Lower leg skin (tissue), 3 donors: ENCODE results near the gene DGKB.

Experiments
- POLR2A ChIP-seq, 2 donors: fragments of 450-650 bp; IDR thresholded peaks; one replicate each; pipeline ENCODE4 v1.6.1; 2016 to 2017; ENCODE audit warnings: antibody characterized with exemption in 2 of 2, mild to moderate bottlenecking in 1 of 2, moderate library complexity in 1 of 2
- TF ChIP-seq, protein P1 (sequence below), 3 donors: fragments of 450-650 bp; IDR thresholded peaks; one replicate each; pipeline ENCODE4 v1.5.1; 2016; ENCODE audit warnings: antibody characterized with exemption in 3 of 3, mild to moderate bottlenecking in 3 of 3, moderate library complexity in 2 of 3

DNA sequence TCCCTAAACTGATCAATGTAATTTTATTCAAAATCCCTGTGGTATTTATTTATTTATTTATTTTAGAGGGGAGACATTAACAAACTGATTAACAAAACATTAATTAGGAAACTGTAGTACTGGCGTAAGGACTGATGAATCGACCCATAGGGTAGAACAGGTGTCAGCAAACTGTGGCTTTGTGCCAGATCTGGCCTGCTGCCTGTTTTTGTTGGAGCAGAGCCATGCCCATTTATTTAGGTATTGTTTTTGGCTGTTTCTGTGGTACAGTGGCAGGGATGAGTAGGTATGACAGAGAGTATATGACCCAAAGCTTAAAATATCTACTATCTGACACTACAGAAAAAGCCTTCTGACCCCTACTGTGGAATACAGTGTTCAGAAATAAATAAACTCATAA lies 580.6 kb downstream of the DGKB start:
- TF ChIP-seq, protein P1, sequence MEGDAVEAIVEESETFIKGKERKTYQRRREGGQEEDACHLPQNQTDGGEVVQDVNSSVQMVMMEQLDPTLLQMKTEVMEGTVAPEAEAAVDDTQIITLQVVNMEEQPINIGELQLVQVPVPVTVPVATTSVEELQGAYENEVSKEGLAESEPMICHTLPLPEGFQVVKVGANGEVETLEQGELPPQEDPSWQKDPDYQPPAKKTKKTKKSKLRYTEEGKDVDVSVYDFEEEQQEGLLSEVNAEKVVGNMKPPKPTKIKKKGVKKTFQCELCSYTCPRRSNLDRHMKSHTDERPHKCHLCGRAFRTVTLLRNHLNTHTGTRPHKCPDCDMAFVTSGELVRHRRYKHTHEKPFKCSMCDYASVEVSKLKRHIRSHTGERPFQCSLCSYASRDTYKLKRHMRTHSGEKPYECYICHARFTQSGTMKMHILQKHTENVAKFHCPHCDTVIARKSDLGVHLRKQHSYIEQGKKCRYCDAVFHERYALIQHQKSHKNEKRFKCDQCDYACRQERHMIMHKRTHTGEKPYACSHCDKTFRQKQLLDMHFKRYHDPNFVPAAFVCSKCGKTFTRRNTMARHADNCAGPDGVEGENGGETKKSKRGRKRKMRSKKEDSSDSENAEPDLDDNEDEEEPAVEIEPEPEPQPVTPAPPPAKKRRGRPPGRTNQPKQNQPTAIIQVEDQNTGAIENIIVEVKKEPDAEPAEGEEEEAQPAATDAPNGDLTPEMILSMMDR (IDR thresholded peaks at IDR 0.05), result no peak
- TF ChIP-seq POLR2A (IDR thresholded peaks at IDR 0.05), result no peak
